ENCODE measurements around the gene SLC45A2.
A peak's percentile ranks its signal among the peaks of the same experiment; 100 is the strongest.
"Not testable (repeated sequence)": the region's sequence is repeated elsewhere in the genome, so short reads cannot be mapped to it uniquely, and the experiment has no call there.

Gene SLC45A2

DNA sequence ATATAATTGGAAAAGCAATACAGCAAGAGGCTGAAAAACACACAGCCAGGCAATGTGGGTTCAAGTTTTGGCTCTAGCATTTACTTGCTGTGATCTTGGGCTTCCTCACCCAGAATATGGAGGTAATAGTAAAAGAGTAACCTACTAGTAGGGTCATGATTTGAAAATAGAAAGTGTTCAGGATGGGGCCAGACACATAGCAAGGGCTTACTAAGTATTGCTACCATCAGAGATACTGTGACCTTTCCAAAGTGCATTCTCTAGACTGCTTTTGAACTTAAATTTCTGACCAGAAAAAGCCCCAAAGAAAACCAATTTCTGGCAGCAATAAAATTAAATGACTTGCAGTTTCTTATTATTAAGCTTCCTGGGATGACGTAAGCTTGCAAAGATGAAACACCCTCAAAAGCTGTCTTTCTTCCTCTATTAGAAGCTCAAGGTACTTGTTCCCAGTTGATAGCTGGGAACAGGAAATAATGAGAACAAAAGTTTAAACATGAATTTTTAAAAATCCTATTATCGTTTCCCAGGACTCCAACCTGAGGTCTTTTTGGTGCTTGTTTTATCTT is 20.3 kb downstream of the SLC45A2 start:
- DNase-seq, result no peak

DNA sequence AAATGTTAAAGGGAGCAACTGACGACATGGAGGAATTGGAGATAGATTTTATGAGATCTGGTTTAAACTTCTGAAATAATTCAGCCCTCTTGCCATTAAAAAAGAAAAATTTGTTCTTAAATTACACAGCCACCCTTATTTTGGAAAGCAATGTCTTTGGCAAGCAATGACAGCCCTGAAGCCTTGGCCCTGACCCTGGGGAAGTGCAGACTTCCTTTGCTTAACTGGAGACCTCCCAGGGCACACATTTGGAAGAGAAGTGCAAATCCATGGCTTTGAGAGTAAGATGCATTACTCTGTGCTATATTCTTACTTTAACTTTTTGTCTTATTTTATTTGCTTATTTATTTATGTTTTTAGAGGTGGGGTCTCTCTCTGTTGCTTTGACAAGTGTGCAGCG is 26.3 kb downstream of the SLC45A2 start:
- no peak for DNase-seq

DNA sequence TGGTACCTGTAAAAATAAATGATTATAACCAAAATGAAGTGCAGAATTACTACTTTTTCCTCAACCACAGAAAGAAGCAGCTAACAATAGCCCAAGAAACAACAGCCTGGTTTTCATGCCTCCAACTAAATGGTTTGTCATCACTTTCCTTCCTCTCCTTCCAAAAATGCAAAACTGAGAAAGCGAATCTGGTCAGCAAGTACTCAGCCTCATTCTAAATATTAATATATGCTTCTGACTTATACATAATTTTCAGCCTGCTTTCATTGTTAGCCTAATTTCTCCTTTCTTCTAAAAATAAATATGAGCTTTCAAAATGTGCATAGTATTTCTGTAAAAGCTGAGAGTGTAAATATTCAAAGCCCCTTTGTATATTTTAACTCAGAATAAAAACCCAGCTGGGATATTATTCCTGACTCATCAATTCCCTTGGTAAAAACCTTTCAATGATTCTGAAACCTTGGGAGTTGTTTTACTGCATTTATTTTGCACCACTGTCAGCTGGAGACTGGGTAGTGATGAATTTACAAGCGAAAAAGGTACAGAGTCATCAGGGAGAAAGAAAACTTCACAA is 26.8 kb downstream of the SLC45A2 start:
- DNase-seq, result no peak

DNA sequence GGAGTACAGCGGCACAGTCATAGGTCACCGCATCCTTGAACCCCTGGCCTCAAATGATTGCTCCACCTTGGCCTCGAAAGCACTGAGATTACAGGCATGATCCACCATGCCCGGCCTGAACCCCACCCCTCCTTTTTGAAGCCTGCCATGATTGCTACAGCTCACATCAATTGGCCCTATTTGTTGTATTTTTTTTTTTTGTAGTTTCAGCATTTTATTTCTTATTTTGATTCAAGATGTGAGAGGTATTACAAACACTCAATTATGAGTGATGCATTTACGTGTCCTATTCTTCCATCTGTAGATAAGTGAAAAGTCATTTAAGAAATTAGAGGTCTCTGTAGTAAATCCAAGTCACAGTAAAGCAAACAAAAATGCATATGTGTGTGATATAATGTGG is 32.3 kb downstream of the SLC45A2 start:
- not testable (repeated sequence) for DNase-seq

DNA sequence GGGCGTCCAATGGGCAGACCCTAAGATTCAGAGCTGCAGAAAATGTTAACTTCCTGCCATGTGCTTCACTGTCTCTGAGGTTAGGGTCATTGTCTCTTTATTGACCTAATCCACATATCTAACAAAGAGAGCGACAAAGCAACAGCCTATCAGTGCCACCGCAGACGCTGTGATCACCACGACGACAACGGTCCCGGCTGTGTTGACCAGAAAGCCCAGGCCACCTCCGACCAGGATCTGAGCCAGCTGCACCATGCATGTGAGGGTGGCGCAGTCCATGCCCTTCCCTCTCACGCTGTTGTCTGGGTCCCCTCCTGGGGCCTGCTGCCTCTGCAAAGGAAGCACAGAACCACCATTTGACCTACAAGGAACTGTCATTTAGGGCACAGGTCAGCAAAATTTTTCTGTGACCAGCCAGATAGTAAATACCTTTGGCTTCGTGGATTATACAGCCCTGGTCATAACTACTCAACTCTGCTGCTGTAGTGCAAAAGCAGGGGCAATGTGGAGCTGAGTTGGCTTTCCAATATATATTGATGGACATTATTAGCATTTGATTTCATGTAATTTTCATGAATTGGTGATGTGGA is 39.9 kb downstream of the SLC45A2 start:
- no peak for DNase-seq

DNA sequence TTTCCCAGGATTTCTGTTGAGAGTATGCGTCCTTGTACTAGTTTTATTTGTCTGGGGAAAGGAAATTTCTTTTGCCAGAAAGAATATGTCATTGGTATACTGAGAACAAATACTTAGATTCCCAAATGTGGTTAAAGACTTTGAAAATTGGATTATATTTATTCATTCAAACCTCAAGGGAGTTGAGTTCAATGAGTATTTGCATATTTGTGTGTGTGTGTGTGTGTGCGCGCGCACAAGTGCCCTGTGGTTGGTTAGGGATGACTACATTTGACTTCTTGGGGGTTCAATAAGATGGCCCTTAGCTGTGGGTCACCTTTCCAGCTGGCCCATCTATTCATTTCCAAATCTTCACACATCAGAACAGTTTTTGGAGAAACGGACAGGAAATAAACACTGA is 43.4 kb downstream of the SLC45A2 start:
- DNase-seq, result no peak

DNA sequence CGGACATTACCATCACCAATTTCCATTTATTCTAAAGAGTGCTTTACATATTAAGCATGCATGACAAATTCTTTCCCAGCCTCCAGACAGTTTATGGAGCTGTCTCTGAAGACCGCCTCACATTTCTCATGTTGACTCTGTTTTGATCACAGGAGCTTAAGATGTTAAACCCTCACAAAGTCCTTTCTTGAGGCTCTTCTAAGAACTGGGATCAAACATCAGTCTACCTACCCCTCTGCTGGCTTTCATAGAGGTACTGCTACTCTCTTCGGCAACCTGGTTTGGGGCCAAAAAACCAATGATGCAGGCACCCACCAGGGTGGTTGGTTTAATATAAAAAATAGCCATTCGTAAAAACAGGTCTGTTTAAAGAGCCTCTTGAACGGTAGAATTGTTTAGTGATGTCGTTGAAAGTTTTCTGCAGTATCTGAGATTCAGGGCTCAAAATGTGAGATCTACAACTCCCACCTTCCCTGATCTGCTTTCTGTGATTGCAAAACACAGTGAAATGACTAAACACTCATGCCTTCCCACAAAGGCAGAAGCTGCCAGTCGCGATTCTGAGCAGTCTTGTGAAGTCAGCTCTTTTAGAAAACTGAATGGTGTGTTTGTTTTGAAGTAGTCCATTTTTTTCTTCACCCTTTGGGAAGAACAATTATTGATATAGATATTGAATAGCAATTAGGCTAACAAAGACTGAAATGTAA is 44.8 kb downstream of the SLC45A2 start:
- DNase-seq, result no peak

DNA sequence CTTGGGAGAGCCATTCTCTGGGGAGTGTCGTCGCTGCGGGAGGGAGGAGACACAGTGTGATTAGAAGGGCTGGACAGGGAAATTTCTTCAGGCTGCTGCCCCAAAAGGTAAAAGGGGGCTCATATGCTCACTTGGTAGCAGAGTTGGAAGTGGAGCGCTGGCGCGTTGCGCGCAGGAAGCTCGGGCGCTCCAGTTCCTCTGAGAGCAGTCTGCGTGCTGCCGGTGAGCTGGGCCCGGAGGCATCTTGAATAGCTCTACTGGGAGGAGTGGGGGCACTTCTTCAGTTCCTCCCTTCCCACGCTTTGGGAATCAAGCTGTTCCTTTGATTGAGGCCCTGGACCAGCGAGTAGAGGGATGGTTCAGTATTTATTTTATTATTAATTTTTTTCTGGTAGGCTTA is 45.6 kb downstream of the SLC45A2 start:
- DNase-seq, result no peak

DNA sequence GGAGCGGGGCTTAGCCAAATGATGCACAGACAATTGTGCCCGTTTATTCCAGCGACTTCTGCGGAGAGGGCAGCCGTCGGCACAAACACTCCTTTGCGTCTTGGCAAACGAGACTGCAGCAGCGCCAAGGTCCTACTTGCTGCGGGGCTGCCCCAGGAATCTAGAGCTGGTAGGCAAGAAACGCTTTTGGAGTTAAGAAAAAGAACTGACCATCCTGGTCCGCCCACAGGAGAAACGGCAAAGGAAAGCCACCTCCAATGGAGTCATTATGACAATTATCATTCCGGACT is 46.0 kb downstream of the SLC45A2 start:
- DNase-seq, result no peak

DNA sequence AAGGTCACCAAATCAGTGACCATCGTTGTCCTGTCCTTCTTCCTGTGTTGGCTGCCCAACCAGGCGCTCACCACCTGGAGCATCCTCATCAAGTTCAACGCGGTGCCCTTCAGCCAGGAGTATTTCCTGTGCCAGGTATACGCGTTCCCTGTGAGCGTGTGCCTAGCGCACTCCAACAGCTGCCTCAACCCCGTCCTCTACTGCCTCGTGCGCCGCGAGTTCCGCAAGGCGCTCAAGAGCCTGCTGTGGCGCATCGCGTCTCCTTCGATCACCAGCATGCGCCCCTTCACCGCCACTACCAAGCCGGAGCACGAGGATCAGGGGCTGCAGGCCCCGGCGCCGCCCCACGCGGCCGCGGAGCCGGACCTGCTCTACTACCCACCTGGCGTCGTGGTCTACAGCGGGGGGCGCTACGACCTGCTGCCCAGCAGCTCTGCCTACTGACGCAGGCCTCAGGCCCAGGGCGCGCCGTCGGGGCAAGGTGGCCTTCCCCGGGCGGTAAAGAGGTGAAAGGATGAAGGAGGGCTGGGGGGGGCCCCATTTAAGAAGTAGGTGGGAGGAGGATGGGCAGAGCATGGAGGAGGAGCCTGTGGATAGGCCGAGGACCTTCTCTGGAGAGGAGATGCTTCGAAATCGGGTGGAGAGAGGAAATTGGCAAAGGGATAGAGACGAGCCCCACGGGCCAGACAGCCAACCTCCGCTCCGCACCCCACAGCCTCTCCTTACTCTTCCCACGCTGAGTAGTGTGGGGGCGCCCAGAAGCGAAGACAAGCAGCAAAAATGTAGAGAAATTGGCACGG is 46.6 kb downstream of the SLC45A2 start:
- DNase-seq, result no peak

DNA sequence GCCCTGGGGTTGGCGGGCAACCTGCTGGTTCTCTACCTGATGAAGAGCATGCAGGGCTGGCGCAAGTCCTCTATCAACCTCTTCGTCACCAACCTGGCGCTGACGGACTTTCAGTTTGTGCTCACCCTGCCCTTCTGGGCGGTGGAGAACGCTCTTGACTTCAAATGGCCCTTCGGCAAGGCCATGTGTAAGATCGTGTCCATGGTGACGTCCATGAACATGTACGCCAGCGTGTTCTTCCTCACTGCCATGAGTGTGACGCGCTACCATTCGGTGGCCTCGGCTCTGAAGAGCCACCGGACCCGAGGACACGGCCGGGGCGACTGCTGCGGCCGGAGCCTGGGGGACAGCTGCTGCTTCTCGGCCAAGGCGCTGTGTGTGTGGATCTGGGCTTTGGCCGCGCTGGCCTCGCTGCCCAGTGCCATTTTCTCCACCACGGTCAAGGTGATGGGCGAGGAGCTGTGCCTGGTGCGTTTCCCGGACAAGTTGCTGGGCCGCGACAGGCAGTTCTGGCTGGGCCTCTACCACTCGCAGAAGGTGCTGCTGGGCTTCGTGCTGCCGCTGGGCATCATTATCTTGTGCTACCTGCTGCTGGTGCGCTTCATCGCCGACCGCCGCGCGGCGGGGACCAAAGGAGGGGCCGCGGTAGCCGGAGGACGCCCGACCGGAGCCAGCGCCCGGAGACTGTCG is 47.3 kb downstream of the SLC45A2 start:
- DNase-seq, result no peak

DNA sequence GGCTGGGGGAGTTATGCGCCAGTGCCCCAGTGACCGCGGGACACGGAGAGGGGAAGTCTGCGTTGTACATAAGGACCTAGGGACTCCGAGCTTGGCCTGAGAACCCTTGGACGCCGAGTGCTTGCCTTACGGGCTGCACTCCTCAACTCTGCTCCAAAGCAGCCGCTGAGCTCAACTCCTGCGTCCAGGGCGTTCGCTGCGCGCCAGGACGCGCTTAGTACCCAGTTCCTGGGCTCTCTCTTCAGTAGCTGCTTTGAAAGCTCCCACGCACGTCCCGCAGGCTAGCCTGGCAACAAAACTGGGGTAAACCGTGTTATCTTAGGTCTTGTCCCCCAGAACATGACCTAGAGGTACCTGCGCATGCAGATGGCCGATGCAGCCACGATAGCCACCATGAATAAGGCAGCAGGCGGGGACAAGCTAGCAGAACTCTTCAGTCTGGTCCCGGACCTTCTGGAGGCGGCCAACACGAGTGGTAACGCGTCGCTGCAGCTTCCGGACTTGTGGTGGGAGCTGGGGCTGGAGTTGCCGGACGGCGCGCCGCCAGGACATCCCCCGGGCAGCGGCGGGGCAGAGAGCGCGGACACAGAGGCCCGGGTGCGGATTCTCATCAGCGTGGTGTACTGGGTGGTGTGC is 48.0 kb downstream of the SLC45A2 start, which contains the start of gene RXFP3:
TSS of gene RXFP3 (plus strand) at position 6 of the 636 bp plus-strand sequence. CDS start at position 361, 355 bp downstream.
- no peak for DNase-seq

DNA sequence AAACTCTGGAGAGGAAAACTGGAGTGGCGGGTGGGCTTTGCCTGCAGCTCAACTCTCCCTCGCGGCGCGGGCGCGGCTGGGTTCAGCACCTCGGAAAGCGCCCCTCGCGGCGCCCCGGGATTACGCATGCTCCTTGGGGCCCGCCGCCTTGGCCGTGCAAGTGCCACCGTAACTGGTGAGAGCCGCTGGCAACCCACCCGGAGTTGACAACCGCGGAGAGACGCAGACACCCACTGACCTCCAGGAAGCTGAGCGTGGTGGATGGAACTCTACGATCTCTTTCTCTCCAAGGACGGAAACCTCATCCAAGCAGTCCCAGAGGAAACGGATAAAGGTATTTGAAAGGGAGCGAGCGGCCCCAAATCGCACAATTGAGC is 48.5 kb downstream of the SLC45A2 start:
- DNase-seq, result peak in 1 of 2 donors; percentile 12

DNA sequence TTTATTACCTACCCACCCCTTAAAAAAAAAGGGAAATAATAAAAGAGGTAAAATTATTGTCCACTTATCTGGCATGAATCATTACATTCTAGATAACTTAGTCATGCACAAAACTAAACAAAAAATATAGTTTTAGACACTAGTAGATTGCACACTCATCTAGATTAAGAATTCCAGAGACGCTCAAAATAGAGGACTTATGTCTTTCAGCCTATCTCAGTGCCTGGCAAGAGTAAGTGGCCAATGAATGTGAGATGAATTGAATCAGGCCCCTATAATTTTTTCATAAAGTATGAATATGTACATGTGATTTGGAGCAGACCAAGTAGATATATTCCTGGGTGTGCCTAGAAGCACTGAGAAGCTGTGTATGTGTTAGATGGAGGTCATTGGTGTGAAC is 50.3 kb downstream of the SLC45A2 start:
- no peak for DNase-seq

DNA sequence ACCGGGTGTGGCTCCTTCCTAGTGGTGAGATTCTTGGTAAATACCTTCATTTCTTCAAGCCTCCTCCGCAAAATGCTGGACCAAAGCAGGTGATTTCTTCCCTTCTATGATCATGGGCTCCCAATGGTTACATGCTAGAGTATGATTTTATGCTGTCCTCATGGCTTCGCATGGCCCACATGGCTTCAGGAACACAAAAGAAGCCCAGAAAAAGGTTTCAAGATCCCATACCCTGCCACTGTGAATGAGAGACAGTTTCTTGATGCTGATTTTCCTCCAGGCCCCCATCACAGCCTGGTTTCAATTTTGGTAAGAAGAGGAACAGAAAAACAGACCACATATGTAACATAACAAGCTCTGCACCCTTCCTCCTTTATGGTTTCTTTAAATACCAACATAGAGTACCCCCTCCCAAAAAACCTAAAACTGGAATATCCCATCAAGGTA is 50.7 kb downstream of the SLC45A2 start:
- DNase-seq, result no peak

DNA sequence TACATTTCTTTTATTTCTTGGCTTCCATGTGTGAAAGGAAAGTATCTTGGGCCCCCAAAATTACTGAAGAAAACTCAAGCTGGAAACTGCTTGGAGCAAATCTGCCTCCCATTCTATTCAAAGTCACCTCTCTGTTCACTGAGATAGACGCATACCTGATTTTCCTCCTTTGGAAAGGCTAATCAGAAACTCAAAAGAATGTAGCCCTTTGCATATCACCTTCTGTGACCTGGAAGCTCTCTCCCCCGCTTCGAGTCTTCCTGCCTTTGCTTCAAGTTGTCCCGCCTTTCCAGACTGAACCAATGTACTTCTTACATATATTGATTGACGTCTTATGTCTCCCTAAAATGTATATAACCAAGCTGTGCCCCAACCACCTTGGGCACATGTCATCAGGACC is 53.4 kb downstream of the SLC45A2 start:
- no peak for DNase-seq

DNA sequence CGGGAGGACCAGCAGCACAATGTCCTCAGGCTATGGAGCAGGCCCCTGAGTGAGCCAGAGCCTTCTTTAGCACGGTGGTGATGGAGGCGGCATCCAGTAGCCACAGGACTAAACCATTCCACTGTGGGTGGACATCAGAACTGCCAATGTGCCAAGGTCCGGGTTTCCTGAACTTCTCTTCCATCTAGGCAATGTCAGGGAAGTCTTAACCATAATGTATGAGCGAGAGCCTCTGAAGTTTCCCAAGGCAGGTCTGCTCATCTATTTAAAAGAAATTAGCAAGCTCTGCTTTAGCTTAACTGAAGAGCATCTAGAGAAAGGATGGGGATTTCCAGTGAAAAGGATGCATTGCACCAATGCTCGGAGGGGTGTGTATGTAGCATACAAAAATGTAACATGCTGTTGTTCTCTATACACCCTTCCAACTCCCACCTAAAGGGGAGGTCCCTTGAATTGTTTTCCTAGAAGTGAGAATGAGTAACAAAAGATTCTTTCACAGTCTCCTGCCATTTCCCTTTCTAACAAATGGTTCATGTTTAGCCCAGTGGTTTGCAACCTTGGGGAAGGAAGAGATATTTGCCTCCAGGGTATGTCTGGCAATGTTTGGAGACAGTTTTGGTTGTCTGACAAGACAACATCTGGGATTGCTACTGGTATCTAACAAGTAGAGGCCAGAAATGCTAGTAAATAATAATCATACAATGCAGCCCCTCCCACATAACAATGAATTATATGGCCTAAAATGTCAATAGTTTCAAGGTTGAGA is 54.4 kb downstream of the SLC45A2 start:
- no peak for DNase-seq

DNA sequence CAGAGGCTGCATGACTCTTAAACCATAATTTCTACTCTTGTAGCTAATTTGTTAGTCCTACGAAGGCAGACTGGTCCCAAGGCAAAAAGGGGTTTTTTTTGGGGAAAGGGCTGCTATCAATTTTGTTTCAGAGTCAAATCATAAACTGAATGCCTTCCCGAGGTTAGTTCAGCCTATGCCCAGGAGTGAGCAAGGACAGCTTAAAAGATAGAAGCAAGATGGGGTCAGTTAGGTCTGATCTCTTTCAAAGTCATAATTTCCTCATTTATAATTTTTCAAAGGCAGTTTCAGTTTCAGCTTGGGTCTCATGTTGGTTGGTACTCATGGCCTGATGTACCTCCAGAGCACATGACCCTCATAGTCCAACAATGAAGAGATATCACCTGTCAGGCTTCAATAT is 56.2 kb downstream of the SLC45A2 start:
- DNase-seq, result no peak

DNA sequence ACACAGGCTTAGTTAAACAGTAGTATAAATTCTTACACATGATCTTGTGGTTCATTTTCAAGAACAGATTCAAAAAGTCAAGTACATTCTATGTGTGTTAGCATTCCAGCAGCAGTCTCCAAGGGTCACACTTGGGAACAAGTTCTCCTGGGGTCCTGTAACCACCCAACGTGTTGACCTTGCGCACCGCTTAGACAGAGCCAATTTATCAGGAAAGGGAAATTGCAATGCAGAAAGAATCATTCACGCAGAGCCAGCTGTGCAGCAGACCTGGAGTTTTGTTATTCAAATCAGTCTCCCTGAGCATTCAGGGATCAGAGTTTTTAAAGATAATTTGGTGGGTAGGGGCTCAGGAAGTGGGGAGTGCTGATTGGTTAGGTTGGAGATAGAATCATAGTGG is 56.8 kb downstream of the SLC45A2 start:
- DNase-seq, result no peak

DNA sequence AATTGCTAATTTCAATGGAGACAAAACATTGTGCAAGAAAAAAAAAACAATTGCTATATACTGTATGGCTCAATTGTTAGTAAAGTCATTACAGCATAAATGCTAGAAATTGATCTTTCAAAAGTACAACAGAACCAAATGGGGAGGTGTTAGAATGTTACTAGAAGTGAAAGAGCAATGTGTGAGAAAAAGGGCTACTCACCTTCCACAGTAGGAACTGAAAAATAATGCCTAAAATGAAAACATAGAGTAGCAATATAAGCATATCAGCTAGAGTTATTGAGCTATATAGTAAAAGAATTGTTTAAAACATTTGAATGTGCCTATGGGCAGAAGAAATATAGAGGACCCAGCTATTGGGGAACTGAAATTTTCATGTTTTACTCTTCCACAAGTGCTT is 59.2 kb downstream of the SLC45A2 start:
- DNase-seq, result no peak

DNA sequence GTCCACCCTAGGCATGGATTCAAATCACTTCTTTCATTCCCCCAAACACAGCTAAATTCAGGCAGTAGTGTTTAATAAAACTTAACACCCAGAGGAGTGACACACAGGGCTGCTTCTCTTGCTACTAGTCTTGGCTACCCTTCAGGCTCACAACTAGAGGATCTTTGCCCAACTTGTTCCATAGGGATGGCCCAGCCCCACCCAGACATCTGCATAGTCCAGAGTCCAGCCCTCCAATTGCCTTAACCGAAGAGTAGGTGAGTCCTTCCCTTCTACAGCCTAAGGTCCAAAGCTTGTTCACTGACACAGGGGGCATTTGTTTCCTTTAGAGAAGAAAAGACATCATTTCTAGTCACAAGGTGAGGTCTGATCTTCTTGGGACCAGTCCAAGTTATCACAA is 63.5 kb downstream of the SLC45A2 start:
- DNase-seq, result no peak

DNA sequence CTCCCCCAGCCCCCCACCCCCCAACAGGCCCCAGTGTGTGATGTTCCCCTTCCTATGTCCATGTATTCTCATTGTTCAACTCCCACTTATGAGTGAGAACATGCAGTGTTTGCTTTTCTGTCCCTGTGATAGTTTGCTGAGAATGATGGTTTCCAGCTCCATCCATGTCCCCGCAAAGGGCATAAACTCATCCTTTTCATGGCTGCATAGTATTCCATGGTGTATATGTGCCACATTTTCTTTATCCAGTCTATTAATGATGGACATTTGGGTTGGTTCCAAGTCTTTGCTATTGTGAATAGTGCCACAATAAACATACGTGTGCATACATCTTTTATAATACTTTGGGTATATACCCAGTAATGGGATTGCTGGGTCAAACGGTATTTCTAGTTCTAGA is 69.6 kb downstream of the SLC45A2 start:
- not testable (repeated sequence) for DNase-seq
